GM12875 (cell line): ENCODE measurements around the gene EHD4.

ENCODE experiments used
- H3K4me3 ChIP-seq: one replicate; pipeline ENCODE4 v1.5.1; 2011; ENCODE audit warnings: low read depth, low read length, control low read depth
- CTCF ChIP-seq: IDR thresholded peaks from 2 replicates; pipeline ENCODE4 v1.5.1; 2011; ENCODE audit warnings: low read depth, mild to moderate bottlenecking, control low read depth, inconsistent platforms, low read length, moderate library complexity, borderline replicate concordance; ENCODE audit not compliant: insufficient read depth

EHD4 gene

GRCh38 chr15:41919954-41920538 is 52.3 kb downstream of the EHD4 start:
- no peak overlapping the region for H3K4me3 ChIP-seq
- no peak for TF ChIP-seq CTCF

- TF ChIP-seq CTCF = no peak
- H3K4me3 ChIP-seq = no peak overlapping the region
These were observed 53.0 kb downstream of the EHD4 start for GRCh38 chr15:41919201-41919820.

- TF ChIP-seq CTCF = no peak
- H3K4me3 ChIP-seq = no peak overlapping the region
These were observed 53.7 kb downstream of the EHD4 start for GRCh38 chr15:41918506-41919126.

GRCh38 chr15:41917767-41918430 is 54.5 kb downstream of the EHD4 start:
- no peak for TF ChIP-seq CTCF

GRCh38 chr15:41915255-41915994 is 56.9 kb downstream of the EHD4 start:
- TF ChIP-seq CTCF = no peak

More at GRCh38 chr15:41917767-41918430, 54.5 kb downstream of the EHD4 start:
- H3K4me3 ChIP-seq = no peak overlapping the region

GRCh38 chr15:41914411-41914810 is 57.9 kb downstream of the EHD4 start:
- no peak for TF ChIP-seq CTCF
- no peak overlapping the region for H3K4me3 ChIP-seq

More at GRCh38 chr15:41915255-41915994, 56.9 kb downstream of the EHD4 start:
- no peak overlapping the region for H3K4me3 ChIP-seq
